ENCODE results near the gene EHBP1L1. TPM values are rescaled to one million over a fixed set of nuclear protein-coding genes. Genes with fewer than 3 reads are reported as not detected.

Gene EHBP1L1
- polyA plus RNA-seq, 1 donor (not counting 4 experiments of a cell fraction or from before 2014, with no cell fraction given), result 10.4 TPM

- Histone ChIP-seq H3K27me3 (ENCODE audit: control insufficient read depth, extremely low read depth, insufficient read depth, low read length) (no peaks in the 10 kb centered on the region), H4K20me1 (ENCODE audit: control insufficient read depth, extremely low read depth, insufficient read depth, low read length) (peaks cover 4% of the 10 kb centered on the region), H3K4me2 (ENCODE audit: control insufficient read depth, extremely low read depth, insufficient read depth, low read depth, low read length) (no peak overlapping the region), H3K4me3 (ENCODE audit: control insufficient read depth in 2 of 3, extremely low read depth in 1 of 3, insufficient read depth in 2 of 3, low read depth in 1 of 3, low read length in 3 of 3) (no peak overlapping the region), H3K9me1 (ENCODE audit: control insufficient read depth, extremely low read depth, insufficient read depth, low read length) (no peaks in the 10 kb centered on the region), H3K9ac (ENCODE audit: control insufficient read depth, extremely low read depth, insufficient read depth, low read length) (no peak overlapping the region), H2AFZ (ENCODE audit: control insufficient read depth, low read length) (no peak overlapping the region), H3K9me3 (ENCODE audit: control insufficient read depth, low read depth, low read length) (no peaks in the 10 kb centered on the region), H3K27ac (ENCODE audit: control insufficient read depth, insufficient read depth, low read length) (no peak overlapping the region), H3K36me3 (ENCODE audit: control insufficient read depth in 2 of 2, extremely low read depth in 1 of 2, insufficient read depth in 2 of 2, low read length in 2 of 2) (peaks cover 13 to 18% of the 10 kb centered on the region in 2 experiments), H3K4me1 (ENCODE audit: control insufficient read depth, extremely low read depth, insufficient read depth, low read length) (peaks cover 10% of the 10 kb centered on the region), H3K79me2 (ENCODE audit: control insufficient read depth, insufficient read depth, low read length) (no peaks in the 10 kb centered on the region)
- DNase-seq (ENCODE audit: low read depth, low spot score) (no peak), FAIRE-seq (no peak)
- TF ChIP-seq CTCF (optimal IDR thresholded peaks at IDR 0.05 in 1 of 3, IDR thresholded peaks at IDR 0.05 in 1 of 3, conservative IDR thresholded peaks at IDR 0.05 in 1 of 3; ENCODE audit: extremely low read depth in 1 of 3, insufficient read depth in 2 of 3, low read length in 3 of 3) (no peak), EZH2 (IDR thresholded peaks at IDR 0.05; ENCODE audit: low read length) (no peak)
- dilution Hi-C loops (cut with MboI; ENCODE audit: extremely low pct_ligation_motif_present, low sequenced_read_pairs), result no loop called here
Measured at GRCh38 chr11:65584723-65585171, 8.9 kb downstream of the EHBP1L1 start.

GRCh38 chr11:65585396-65586246 lies 9.8 kb downstream of the EHBP1L1 start:
- H3K4me1 ChIP-seq (ENCODE audit: control insufficient read depth, extremely low read depth, insufficient read depth, low read length), result peaks cover 10% of the 10 kb centered on the region
- no peak overlapping the region for H3K9ac ChIP-seq (ENCODE audit: control insufficient read depth, extremely low read depth, insufficient read depth, low read length)
- H4K20me1 ChIP-seq (ENCODE audit: control insufficient read depth, extremely low read depth, insufficient read depth, low read length), result peaks cover 4% of the 10 kb centered on the region
- no peaks in the 10 kb centered on the region for H3K79me2 ChIP-seq (ENCODE audit: control insufficient read depth, insufficient read depth, low read length)
- peaks cover 11 to 18% of the 10 kb centered on the region in 2 experiments for H3K36me3 ChIP-seq (ENCODE audit: control insufficient read depth in 2 of 2, extremely low read depth in 1 of 2, insufficient read depth in 2 of 2, low read length in 2 of 2)
- H2AFZ ChIP-seq (ENCODE audit: control insufficient read depth, low read length), result no peak overlapping the region
- dilution Hi-C loops (cut with MboI; ENCODE audit: extremely low pct_ligation_motif_present, low sequenced_read_pairs), result no loop called here
- no peak overlapping the region for H3K4me3 ChIP-seq (ENCODE audit: control insufficient read depth in 2 of 3, extremely low read depth in 1 of 3, insufficient read depth in 2 of 3, low read depth in 1 of 3, low read length in 3 of 3)
- no peak for DNase-seq (ENCODE audit: low read depth, low spot score)
- H3K9me1 ChIP-seq (ENCODE audit: control insufficient read depth, extremely low read depth, insufficient read depth, low read length), result no peaks in the 10 kb centered on the region
- no peak overlapping the region for H3K4me2 ChIP-seq (ENCODE audit: control insufficient read depth, extremely low read depth, insufficient read depth, low read depth, low read length)
- no peaks in the 10 kb centered on the region for H3K27me3 ChIP-seq (ENCODE audit: control insufficient read depth, extremely low read depth, insufficient read depth, low read length)
- H3K27ac ChIP-seq (ENCODE audit: control insufficient read depth, insufficient read depth, low read length), result no peak overlapping the region
- FAIRE-seq, result no peak
- no peak for TF ChIP-seq EZH2 (IDR thresholded peaks at IDR 0.05; ENCODE audit: low read length)
- H3K9me3 ChIP-seq (ENCODE audit: control insufficient read depth, low read depth, low read length), result no peaks in the 10 kb centered on the region
